ENCODE measurements around the gene TBCE. TPM values are rescaled to one million over a fixed set of nuclear protein-coding genes. Genes with fewer than 3 reads are reported as not detected.
A peak's percentile ranks its signal among the peaks of the same experiment; 100 is the strongest.

The TBCE gene
- total and polyA plus RNA-seq, 9 donors = 24.9 to 50.0 (median 40.1) TPM

DNA sequence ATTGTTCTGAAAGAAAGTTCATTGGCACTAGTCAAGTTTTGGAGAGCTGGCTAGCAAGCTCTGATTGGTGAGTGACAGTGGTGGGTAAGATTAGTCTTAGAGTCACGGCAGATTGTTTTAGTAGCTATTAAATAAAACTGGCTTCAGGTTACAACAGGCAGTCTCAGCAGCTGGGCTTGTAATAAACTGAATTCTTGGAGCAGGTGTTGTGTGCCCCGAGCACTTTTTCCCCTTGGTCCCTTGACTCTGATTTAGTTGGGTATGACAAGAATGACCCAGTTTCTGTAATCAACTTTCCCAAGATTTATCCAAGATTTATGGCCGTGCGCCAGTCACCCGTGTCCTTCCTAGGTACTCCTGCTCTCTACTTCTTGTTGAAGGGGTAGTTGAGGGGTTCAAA lies 40.2 kb downstream of the TBCE start:
- Histone ChIP-seq H3K9me3 (replicated peaks; ENCODE audit: control insufficient read depth, low read depth, low read length) (no peaks in the 10 kb centered on the region), H3K4me1 (ENCODE audit: control insufficient read depth, insufficient read depth, low read length) (peaks cover 8% of the 10 kb centered on the region), H3K27ac (ENCODE audit: low read length) (no peak overlapping the region), H3K4me3 (ENCODE audit: low read length) (no peak overlapping the region), H3K36me3 (ENCODE audit: control insufficient read depth, insufficient read depth, low read length) (peaks cover 7% of the 10 kb centered on the region), H3K27me3 (ENCODE audit: control insufficient read depth, insufficient read depth, low read length) (no peaks in the 10 kb centered on the region)
- DNase-seq = peak; percentile 30
- 43% methylated on average over 1 of the region's 5 CpGs for WGBS (ENCODE audit: insufficient coverage)

- Histone ChIP-seq H3K27ac (ENCODE audit: low read length) (no peak overlapping the region), H3K36me3 (ENCODE audit: control insufficient read depth, insufficient read depth, low read length) (no peaks in the 10 kb centered on the region), H3K9me3 (replicated peaks; ENCODE audit: control insufficient read depth, low read depth, low read length) (no peaks in the 10 kb centered on the region), H3K27me3 (ENCODE audit: control insufficient read depth, insufficient read depth, low read length) (no peaks in the 10 kb centered on the region), H3K4me1 (ENCODE audit: control insufficient read depth, insufficient read depth, low read length) (peaks cover 8% of the 10 kb centered on the region), H3K4me3 (ENCODE audit: low read length) (no peak overlapping the region)
- WGBS (ENCODE audit: insufficient coverage) = 100% methylated on average over 1 of the region's 3 CpGs
- DNase-seq = no peak
These were observed 41.3 kb downstream of the TBCE start for GRCh38 chr1:235408503-235408960.

DNA sequence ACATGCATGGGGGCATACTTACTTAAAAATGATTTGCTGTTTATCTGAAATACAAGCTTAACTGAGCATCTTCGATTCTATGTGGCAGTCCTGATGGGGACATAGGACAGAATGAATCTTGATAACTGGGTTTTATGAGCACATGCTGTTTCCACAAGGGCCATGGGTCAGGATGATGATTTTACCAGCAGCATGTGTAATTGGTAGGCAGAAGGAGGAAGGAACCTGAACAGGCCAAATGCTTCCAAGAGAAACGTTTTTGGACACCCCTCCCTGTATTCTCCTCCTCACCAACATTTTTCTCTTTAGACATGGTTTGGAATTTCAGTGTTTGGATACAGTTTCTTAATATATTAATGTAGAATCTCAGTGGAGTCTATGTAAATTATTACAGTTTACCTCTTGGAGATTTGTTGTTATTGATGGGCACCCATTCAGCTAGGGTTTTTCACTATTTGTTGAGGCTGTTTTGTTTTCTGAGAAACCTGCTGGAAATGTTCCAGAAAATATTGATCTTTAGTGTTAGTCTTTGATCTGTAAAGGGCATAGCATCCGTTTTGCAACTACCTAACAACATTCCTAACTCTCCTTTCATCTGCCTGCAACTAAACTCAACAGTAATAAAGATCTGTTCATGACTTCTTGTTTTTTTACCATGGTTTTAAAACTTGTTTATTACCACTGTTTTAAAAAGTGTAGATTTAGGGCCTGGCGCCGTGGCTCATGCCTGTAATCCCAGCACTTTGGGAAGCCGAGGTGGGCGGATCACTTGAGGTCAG lies 42.0 kb downstream of the TBCE start:
- Histone ChIP-seq H3K9me3 (replicated peaks; ENCODE audit: control insufficient read depth, low read depth, low read length) (no peaks in the 10 kb centered on the region), H3K36me3 (ENCODE audit: control insufficient read depth, insufficient read depth, low read length) (no peaks in the 10 kb centered on the region), H3K4me1 (ENCODE audit: control insufficient read depth, insufficient read depth, low read length) (peaks cover 8% of the 10 kb centered on the region), H3K27ac (ENCODE audit: low read length) (no peak overlapping the region), H3K4me3 (ENCODE audit: low read length) (no peak overlapping the region), H3K27me3 (ENCODE audit: control insufficient read depth, insufficient read depth, low read length) (no peaks in the 10 kb centered on the region)
- no peak for DNase-seq
- 83% methylated on average over 1 of the region's 7 CpGs for whole genome bisulfite sequencing (ENCODE audit: insufficient coverage)

GRCh38 chr1:235410467-235410866 lies 43.2 kb downstream of the TBCE start:
- H3K4me3 ChIP-seq (ENCODE audit: low read length) = no peak overlapping the region
- H3K27me3 ChIP-seq (ENCODE audit: control insufficient read depth, insufficient read depth, low read length) = no peaks in the 10 kb centered on the region
- peaks cover 8% of the 10 kb centered on the region for H3K4me1 ChIP-seq (ENCODE audit: control insufficient read depth, insufficient read depth, low read length)
- H3K27ac ChIP-seq (ENCODE audit: low read length) = no peak overlapping the region
- DNase-seq = no peak
- 79% methylated on average over 3 of the region's 5 CpGs for WGBS (ENCODE audit: insufficient coverage)
- peaks cover 3% of the 10 kb centered on the region for H3K36me3 ChIP-seq (ENCODE audit: control insufficient read depth, insufficient read depth, low read length)
- H3K9me3 ChIP-seq (replicated peaks; ENCODE audit: control insufficient read depth, low read depth, low read length) = no peaks in the 10 kb centered on the region

- Histone ChIP-seq H3K4me3 (ENCODE audit: low read length) (no peak overlapping the region), H3K36me3 (ENCODE audit: control insufficient read depth, insufficient read depth, low read length) (peaks cover 3% of the 10 kb centered on the region), H3K9me3 (replicated peaks; ENCODE audit: control insufficient read depth, low read depth, low read length) (no peaks in the 10 kb centered on the region), H3K27me3 (ENCODE audit: control insufficient read depth, insufficient read depth, low read length) (no peaks in the 10 kb centered on the region), H3K27ac (ENCODE audit: low read length) (no peak overlapping the region), H3K4me1 (ENCODE audit: control insufficient read depth, insufficient read depth, low read length) (peaks cover 8% of the 10 kb centered on the region)
- WGBS (ENCODE audit: insufficient coverage) = 100% methylated on average over 1 of the region's 5 CpGs
- DNase-seq = no peak
These were observed 44.6 kb downstream of the TBCE start for GRCh38 chr1:235411489-235412486.

DNA sequence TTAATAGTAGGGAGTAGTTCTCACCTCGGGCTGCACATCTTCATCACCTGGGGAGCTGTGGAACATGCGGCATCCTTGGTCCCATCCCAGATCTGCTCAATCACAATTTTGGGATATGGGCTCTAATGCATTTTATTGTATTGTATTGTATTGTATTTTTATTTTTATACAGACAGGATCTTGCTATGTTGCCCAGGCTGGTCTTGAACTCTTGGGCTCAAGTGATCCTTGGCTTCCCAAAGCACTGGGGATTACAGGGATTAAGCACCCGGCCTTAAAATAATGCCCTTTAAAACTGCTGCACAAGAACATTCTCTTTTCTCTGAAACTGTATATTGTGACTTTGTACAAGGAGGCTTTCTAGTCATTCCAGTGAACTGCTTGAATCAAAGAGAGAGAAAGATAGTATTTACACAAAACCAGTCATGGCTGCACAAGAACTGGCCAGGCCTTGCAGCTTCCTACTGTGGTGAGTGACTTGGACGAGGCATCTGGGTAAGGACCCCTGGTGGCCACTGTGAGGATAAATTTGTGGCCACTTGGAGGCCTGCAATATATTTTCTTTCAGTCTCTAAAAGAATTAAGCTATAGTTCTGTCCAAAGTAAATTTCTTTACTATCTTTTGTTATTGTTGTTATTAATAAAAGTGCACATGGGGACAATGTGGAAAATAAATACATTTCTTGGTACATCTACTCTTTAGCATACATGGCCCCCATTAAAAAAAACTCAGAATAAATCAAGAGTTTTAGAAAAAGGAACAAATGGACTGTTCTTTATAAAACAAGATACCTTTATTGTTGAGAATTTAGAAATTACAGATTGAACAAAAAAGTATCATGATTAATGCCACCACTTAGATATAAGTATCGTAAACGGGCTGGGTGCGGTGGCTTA lies 48.0 kb downstream of the TBCE start:
- Histone ChIP-seq H3K36me3 (ENCODE audit: control insufficient read depth, insufficient read depth, low read length) (peaks cover 3% of the 10 kb centered on the region), H3K4me1 (ENCODE audit: control insufficient read depth, insufficient read depth, low read length) (no peaks in the 10 kb centered on the region), H3K27ac (ENCODE audit: low read length) (no peak overlapping the region), H3K9me3 (replicated peaks; ENCODE audit: control insufficient read depth, low read depth, low read length) (no peaks in the 10 kb centered on the region), H3K27me3 (ENCODE audit: control insufficient read depth, insufficient read depth, low read length) (no peaks in the 10 kb centered on the region), H3K4me3 (ENCODE audit: low read length) (no peak overlapping the region)
- 100% methylated on average over 3 of the region's 7 CpGs for WGBS (ENCODE audit: insufficient coverage)
- DNase-seq = peak; percentile 65

- H3K27ac ChIP-seq (ENCODE audit: low read length) = no peak overlapping the region
- no peak for DNase-seq
- no CpG with 5 or more reads among the region's 1 CpG for WGBS (ENCODE audit: insufficient coverage)
- H3K9me3 ChIP-seq (replicated peaks; ENCODE audit: control insufficient read depth, low read depth, low read length) = no peaks in the 10 kb centered on the region
- H3K36me3 ChIP-seq (ENCODE audit: control insufficient read depth, insufficient read depth, low read length) = peaks cover 6% of the 10 kb centered on the region
- H3K27me3 ChIP-seq (ENCODE audit: control insufficient read depth, insufficient read depth, low read length) = no peaks in the 10 kb centered on the region
- no peak overlapping the region for H3K4me3 ChIP-seq (ENCODE audit: low read length)
- H3K4me1 ChIP-seq (ENCODE audit: control insufficient read depth, insufficient read depth, low read length) = no peaks in the 10 kb centered on the region
These were observed 49.4 kb downstream of the TBCE start for GRCh38 chr1:235416662-235417049.

DNA sequence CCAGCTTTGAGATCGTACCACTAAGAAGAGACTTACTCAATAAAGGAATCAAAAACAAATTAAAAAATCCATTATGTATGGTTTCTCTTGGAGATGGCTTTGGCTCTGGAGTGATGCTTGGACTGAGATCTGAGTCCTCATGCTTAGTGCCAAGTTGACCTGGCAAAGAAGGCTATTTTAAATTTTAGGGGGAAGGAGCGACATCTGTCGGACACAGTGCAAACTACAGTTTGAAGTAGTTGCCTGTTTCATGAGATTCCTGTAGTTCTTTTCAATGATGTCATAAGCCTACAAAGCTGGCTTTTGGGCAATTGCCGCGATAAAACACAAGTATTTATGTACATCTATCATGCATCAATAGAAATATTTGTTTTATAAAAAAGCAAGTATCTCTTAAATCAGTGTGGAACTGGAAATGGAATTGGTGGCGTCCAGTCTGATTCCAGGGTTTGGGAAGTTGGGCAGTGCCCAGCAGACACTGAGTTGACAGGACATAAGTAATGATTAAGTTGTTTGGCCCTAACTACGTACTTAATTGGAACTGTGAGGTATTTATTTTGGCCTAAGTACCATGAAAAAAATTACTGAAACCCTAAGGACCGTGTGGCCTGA lies 50.0 kb downstream of the TBCE start:
- peaks cover 6% of the 10 kb centered on the region for H3K36me3 ChIP-seq (ENCODE audit: control insufficient read depth, insufficient read depth, low read length)
- peak; percentile 72 for DNase-seq
- H3K4me3 ChIP-seq (ENCODE audit: low read length) = no peak overlapping the region
- H3K4me1 ChIP-seq (ENCODE audit: control insufficient read depth, insufficient read depth, low read length) = no peaks in the 10 kb centered on the region
- no peak overlapping the region for H3K27ac ChIP-seq (ENCODE audit: low read length)
- H3K9me3 ChIP-seq (replicated peaks; ENCODE audit: control insufficient read depth, low read depth, low read length) = no peaks in the 10 kb centered on the region
- WGBS (ENCODE audit: insufficient coverage) = 61% methylated on average over 2 of the region's 8 CpGs
- H3K27me3 ChIP-seq (ENCODE audit: control insufficient read depth, insufficient read depth, low read length) = no peaks in the 10 kb centered on the region

DNA sequence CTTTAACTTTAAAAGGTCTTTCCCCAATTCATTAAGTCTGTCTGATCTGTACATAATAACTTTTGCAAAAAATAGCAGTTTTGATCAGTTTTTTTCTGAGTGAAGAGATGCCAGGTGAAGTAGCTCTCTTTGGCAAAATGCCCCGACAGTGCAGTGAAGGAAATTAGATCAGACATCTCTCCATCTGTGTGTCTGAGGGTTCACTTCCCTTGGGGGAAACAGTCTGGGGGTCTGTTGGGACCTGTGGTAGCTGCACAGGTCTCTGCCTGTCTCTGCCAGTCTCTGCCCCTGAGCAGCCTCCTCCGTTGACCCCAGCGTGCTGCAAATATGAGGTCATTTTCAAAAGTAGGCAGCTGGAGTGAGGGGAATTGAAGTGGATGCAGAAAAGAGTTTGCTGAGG lies 54.5 kb downstream of the TBCE start:
- H3K4me1 ChIP-seq (ENCODE audit: control insufficient read depth, insufficient read depth, low read length) = no peaks in the 10 kb centered on the region
- H3K36me3 ChIP-seq (ENCODE audit: control insufficient read depth, insufficient read depth, low read length) = peaks cover 3% of the 10 kb centered on the region
- H3K4me3 ChIP-seq (ENCODE audit: low read length) = no peak overlapping the region
- no peaks in the 10 kb centered on the region for H3K9me3 ChIP-seq (replicated peaks; ENCODE audit: control insufficient read depth, low read depth, low read length)
- DNase-seq = no peak
- no peak overlapping the region for H3K27ac ChIP-seq (ENCODE audit: low read length)
- 80% methylated on average over 1 of the region's 3 CpGs for WGBS (ENCODE audit: insufficient coverage)
- no peaks in the 10 kb centered on the region for H3K27me3 ChIP-seq (ENCODE audit: control insufficient read depth, insufficient read depth, low read length)

Data from muscle of leg (tissue), 11 donors.